CD14-positive monocyte (primary cell): ENCODE measurements around the gene MPRIP. TPM values are rescaled to one million over a fixed set of nuclear protein-coding genes. Genes with fewer than 3 reads are reported as not detected.

Experiments
- DNase-seq, 3 donors: peaks; one replicate each; pipeline ENCODE4 v3.0.0-alpha.2; 2011 to 2022
- H2AFZ ChIP-seq: 2 replicates; pipeline ENCODE4 v1.6.0; 2012; ENCODE audit warnings: mild to moderate bottlenecking, low read depth, low read length, inconsistent platforms; ENCODE audit not compliant: insufficient read depth, poor library complexity, severe bottlenecking
- H3K27ac ChIP-seq, 2 donors: 1 replicate in 1 of 2; 2 replicates in 1 of 2; pipeline ENCODE4 v1.5.1; 2012 to 2013; ENCODE audit warnings: low read length in 2 of 2, control low read depth in 1 of 2, inconsistent platforms in 1 of 2, low read depth in 1 of 2, mild to moderate bottlenecking in 1 of 2
- H3K27me3 ChIP-seq, 2 donors: one replicate each; pipeline versions ENCODE4 v1.6.0 to v1.6.1; 2011 to 2013; ENCODE audit warnings: low read length in 2 of 2; ENCODE audit not compliant: control insufficient read depth in 2 of 2, insufficient read depth in 2 of 2
- H3K36me3 ChIP-seq, 2 donors: replicated peaks in 1 of 2; 1 replicate in 1 of 2; 2 replicates in 1 of 2; pipeline versions ENCODE4 v1.5.1 to v1.6.1; 2012 to 2013; ENCODE audit warnings: low read length in 2 of 2, control low read depth in 1 of 2, inconsistent platforms in 1 of 2, mild to moderate bottlenecking in 1 of 2; ENCODE audit not compliant: insufficient read depth in 2 of 2, control insufficient read depth in 1 of 2
- H3K4me1 ChIP-seq, 2 donors: 1 replicate in 1 of 2; 2 replicates in 1 of 2; pipeline versions ENCODE4 v1.5.1 to v1.6.1; 2012 to 2013; ENCODE audit warnings: low read length in 2 of 2, control low read depth in 1 of 2, inconsistent platforms in 1 of 2, mild to moderate bottlenecking in 1 of 2, moderate library complexity in 1 of 2; ENCODE audit not compliant: insufficient read depth in 2 of 2, control insufficient read depth in 1 of 2
- H3K4me2 ChIP-seq: replicated peaks from 2 replicates; pipeline ENCODE3; 2012; ENCODE audit warnings: low read length, moderate library complexity, mild to moderate bottlenecking; ENCODE audit not compliant: poor library complexity, severe bottlenecking; ENCODE audit errors: extremely low read depth
- H3K4me3 ChIP-seq, 3 experiments: fragments of 200-600 bp in 1 of 3; sonication (generic) in 1 of 3; replicated peaks in 1 of 3; 1 replicate in 2 of 3; 2 replicates in 1 of 3; pipeline ENCODE4 v1.5.1; 2011 to 2013; ENCODE audit warnings: low read length in 3 of 3, mild to moderate bottlenecking in 3 of 3, control low read depth in 2 of 3, low read depth in 2 of 3, inconsistent platforms in 1 of 3, moderate library complexity in 1 of 3
- H3K79me2 ChIP-seq: 2 replicates; pipeline ENCODE4 v1.6.0; 2012; ENCODE audit warnings: mild to moderate bottlenecking, control low read depth, inconsistent platforms, low read length, moderate library complexity; ENCODE audit not compliant: insufficient read depth
- H3K9ac ChIP-seq: 2 replicates; pipeline ENCODE4 v1.6.0; 2017; ENCODE audit warnings: low read length, mild to moderate bottlenecking; ENCODE audit not compliant: insufficient read depth, poor library complexity, severe bottlenecking
- H3K9me3 ChIP-seq, 2 donors: replicated peaks in 1 of 2; 1 replicate in 1 of 2; 2 replicates in 1 of 2; pipeline versions ENCODE4 v1.5.1 to v1.6.1; 2012 to 2013; ENCODE audit warnings: low read length in 2 of 2, control low read depth in 1 of 2; ENCODE audit not compliant: control insufficient read depth in 1 of 2, insufficient read depth in 1 of 2
- H4K20me1 ChIP-seq: 2 replicates; pipeline ENCODE4 v1.6.0; 2012; ENCODE audit warnings: mild to moderate bottlenecking, low read length, control low read depth, moderate library complexity; ENCODE audit not compliant: insufficient read depth
- H3K27ac Mint-ChIP-seq, 7 donors: one replicate each; pipeline ENCODE4 v1.8.0; 2020; ENCODE audit warnings: mild to moderate bottlenecking in 7 of 7, mixed read lengths in 7 of 7, moderate library complexity in 6 of 7, inconsistent platforms in 2 of 7
- H3K27me3 Mint-ChIP-seq, 3 donors: one replicate each; pipeline ENCODE4 v1.8.0; 2021 to 2022; ENCODE audit warnings: low read depth in 3 of 3, mild to moderate bottlenecking in 3 of 3, mixed read lengths in 3 of 3, moderate library complexity in 3 of 3, inconsistent platforms in 1 of 3
- H3K36me3 Mint-ChIP-seq, 2 donors: one replicate each; pipeline ENCODE4 v1.8.0; 2020; ENCODE audit warnings: mixed read lengths in 2 of 2, inconsistent platforms in 1 of 2, mild to moderate bottlenecking in 1 of 2
- H3K4me1 Mint-ChIP-seq: one replicate; pipeline ENCODE4 v1.8.0; 2020; ENCODE audit warnings: mild to moderate bottlenecking, mixed read lengths
- H3K4me3 Mint-ChIP-seq, 2 donors: one replicate each; pipeline ENCODE4 v1.8.0; 2020; ENCODE audit warnings: mild to moderate bottlenecking in 2 of 2, mixed read lengths in 2 of 2, moderate library complexity in 1 of 2
- H3K9me3 Mint-ChIP-seq, 7 donors: one replicate each; pipeline ENCODE4 v1.8.0; 2020 to 2022; ENCODE audit warnings: mixed read lengths in 7 of 7, mild to moderate bottlenecking in 6 of 7, moderate library complexity in 6 of 7, inconsistent platforms in 2 of 7
- CTCF ChIP-seq: fragments of 200-600 bp; IDR thresholded peaks from one replicate; pipeline ENCODE4 v1.8.0; 2022; ENCODE audit warnings: antibody characterized with exemption, mild to moderate bottlenecking
- WGBS: methylation state at CpG from one replicate; pipeline ENCODE4 v1.1.5; 2013; ENCODE audit warnings: missing lambda C conversion rate; ENCODE audit not compliant: insufficient coverage; 5-methylcytosine and 5-hydroxymethylcytosine counted together
- intact Hi-C, 2 donors: fragments of 100-400 bp; cut with micrococcal nuclease; formaldehyde crosslinking; loops; one replicate each; pipeline versions ENCODE4 v1.15.0 to v1.15.1; 2023
- polyA plus RNA-seq, 3 donors: library from polyadenylated mRNA; depleted of rRNA in 1 of 3; unstranded in 2 of 3; stranded (reverse) in 1 of 3; fragments of 300-500 nt in 2 of 3; fragments of >200 nt in 1 of 3; fragmentation: Illumina TruSeq in 2 of 3; gene quantifications; 1 replicate in 2 of 3; 2 replicates in 1 of 3; pipeline ENCODE4 v1.2.3, GENCODE V29; 2012 to 2021

Gene MPRIP
- polyA plus RNA-seq, 3 donors: 2.0 to 48.7 (median 2.5) TPM

DNA sequence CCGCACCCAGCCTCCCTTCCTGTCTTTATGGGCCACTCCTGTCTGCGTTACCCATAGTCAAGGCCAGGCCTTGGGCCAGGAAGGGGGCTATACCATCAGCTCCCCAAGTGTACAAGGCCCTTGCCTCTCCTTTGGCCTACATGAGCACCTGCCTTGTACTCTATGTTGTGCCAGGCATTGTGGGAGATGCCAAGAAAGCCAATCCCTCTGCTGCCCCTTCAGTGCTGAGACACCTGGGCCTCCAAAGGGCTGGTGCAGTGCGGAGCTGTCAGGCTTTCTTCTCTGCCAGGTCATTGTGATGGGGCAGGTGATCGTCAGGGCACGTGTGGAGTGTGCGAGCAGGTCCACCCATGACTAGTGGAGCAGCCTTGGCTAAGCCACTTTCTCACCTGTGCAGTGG is 59.9 kb downstream of the MPRIP start:
- H3K4me3 Mint-ChIP-seq: no peak overlapping the region
- Histone ChIP-seq H3K27me3 (no peaks in the 10 kb centered on the region), H3K36me3 (peaks cover 4 to 14% of the 10 kb centered on the region in 2 donors), H4K20me1 (peaks cover 27% of the 10 kb centered on the region), H3K4me2 (no peak overlapping the region), H3K4me1 (no peaks in the 10 kb centered on the region), H3K9me3 (no peaks in the 10 kb centered on the region), H3K4me3 (no peak overlapping the region), H3K27ac (no peak overlapping the region), H3K79me2 (no peaks in the 10 kb centered on the region), H3K9ac (no peak overlapping the region), H2AFZ (no peak overlapping the region)
- 100% methylated on average over 2 of the region's 6 CpGs for WGBS
- peaks cover 2% of the 10 kb centered on the region for H3K4me1 Mint-ChIP-seq
- TF ChIP-seq CTCF: no peak
- intact Hi-C loops: no loop called here
- peaks cover 24 to 27% of the 10 kb centered on the region in 2 donors for H3K36me3 Mint-ChIP-seq
- peak overlapping the region in 1 of 7 donors; percentile 18 for H3K27ac Mint-ChIP-seq
- H3K9me3 Mint-ChIP-seq: peaks cover 0 to 2% (median 0%) of the 10 kb centered on the region in 7 donors
- DNase-seq: no peak
- H3K27me3 Mint-ChIP-seq: peaks cover 0 to 1% (median 0%) of the 10 kb centered on the region in 3 donors

- Histone ChIP-seq H3K4me3 (no peak overlapping the region), H3K27me3 (no peaks in the 10 kb centered on the region), H3K9me3 (no peaks in the 10 kb centered on the region), H3K4me1 (no peaks in the 10 kb centered on the region), H2AFZ (no peak overlapping the region), H3K27ac (no peak overlapping the region), H3K79me2 (no peaks in the 10 kb centered on the region), H3K4me2 (no peak overlapping the region), H4K20me1 (peaks cover 34% of the 10 kb centered on the region), H3K36me3 (peaks cover 1 to 14% of the 10 kb centered on the region in 2 donors), H3K9ac (no peak overlapping the region)
- Mint-ChIP-seq H3K4me3 (no peak overlapping the region), H3K27ac (no peak overlapping the region), H3K4me1 (peaks cover 5% of the 10 kb centered on the region), H3K27me3 (peaks cover 0 to 2% (median 1%) of the 10 kb centered on the region in 3 donors), H3K36me3 (peaks cover 18 to 24% of the 10 kb centered on the region in 2 donors), H3K9me3 (peaks cover 0 to 2% (median 0%) of the 10 kb centered on the region in 7 donors)
- no peak for DNase-seq
- intact Hi-C loops: no loop called here
- no peak for TF ChIP-seq CTCF
- WGBS: 96% methylated on average over 6 of the region's 6 CpGs
Measured at GRCh38 chr17:17103160-17103559, 60.9 kb downstream of the MPRIP start.
